ENCODE data around the gene GLRX.
"Not testable (repeated sequence)": the region's sequence is repeated elsewhere in the genome, so short reads cannot be mapped to it uniquely, and the experiment has no call there.

Gene GLRX

GRCh38 chr5:95851141-95851540 lies 28.6 kb upstream of the GLRX start:
- not testable (repeated sequence) for DNase-seq

DNA sequence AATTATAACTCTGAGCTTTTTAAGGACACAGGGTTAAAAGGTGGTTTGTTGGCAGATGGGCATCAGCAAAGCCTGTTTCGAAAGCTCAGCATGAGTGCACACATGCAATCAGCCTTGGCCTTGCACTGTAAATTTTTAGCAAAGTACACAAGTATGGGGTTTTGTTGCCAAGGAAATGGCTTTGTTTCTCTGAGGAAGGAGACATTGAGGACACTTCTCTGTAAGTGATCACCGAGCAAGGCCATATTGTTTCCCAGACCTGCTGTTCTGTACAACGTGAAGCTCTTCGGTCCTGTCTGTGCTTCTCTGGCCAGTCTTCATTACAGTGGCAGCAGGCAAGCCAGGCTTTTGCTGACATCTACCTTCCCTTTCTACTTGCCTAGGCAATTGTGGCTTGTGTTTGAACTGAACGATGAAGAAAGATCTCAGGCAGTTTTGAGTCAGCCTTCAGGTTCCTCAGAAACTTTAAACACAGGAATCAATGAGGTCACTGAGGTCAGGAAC lies 27.9 kb upstream of the GLRX start:
- peak; percentile 41 for DNase-seq

GRCh38 chr5:95848701-95849100 lies 26.2 kb upstream of the GLRX start:
- DNase-seq = no peak

- DNase-seq = no peak
Observed at GRCh38 chr5:95847261-95847592, 24.7 kb upstream of the GLRX start.

- DNase-seq = peak; percentile 77
Observed at GRCh38 chr5:95846554-95847260, 24.2 kb upstream of the GLRX start.

DNA sequence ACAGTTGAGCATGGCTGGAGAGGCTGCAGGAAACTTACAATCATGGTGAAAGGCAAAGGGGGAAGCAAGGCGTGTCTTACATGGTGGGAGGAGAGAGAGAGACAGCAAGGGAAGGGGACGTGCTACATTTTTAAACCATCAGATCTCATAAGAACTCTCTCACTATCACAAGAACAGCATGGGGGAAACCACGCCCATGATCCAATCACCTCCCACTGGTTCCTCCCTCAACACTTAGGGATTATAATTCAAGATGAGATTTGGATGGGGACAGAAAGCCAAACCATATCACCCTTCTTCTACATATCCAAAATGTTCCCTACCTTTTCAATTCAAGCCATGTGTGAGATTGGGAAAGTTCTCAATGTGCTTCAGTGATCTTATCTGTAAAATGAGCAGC lies 22.9 kb upstream of the GLRX start:
- DNase-seq = no peak

DNA sequence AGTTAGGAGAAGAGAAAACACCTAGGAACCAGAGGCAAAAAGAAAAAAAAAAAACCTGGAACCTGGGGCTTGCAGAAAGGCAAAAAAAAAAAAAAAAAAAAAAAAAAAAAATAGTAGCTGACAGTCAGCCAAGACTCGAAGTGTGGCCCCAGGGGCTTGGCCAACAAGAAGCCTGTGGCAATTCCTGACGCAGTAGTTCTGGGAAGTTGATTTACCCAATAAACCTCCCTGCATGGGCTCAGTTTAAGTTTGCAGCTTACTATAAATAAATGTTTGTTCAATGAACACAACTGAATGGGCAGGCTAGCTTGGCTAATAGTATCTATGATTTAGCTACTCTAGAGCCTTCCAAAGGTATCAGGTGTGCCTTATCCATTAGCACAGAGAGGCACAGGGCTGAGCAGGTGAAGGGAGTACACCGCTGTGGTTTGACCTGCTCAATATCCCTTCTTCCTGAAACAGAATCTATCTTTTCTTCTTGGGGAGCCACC lies 21.3 kb upstream of the GLRX start:
- no peak for DNase-seq

DNA sequence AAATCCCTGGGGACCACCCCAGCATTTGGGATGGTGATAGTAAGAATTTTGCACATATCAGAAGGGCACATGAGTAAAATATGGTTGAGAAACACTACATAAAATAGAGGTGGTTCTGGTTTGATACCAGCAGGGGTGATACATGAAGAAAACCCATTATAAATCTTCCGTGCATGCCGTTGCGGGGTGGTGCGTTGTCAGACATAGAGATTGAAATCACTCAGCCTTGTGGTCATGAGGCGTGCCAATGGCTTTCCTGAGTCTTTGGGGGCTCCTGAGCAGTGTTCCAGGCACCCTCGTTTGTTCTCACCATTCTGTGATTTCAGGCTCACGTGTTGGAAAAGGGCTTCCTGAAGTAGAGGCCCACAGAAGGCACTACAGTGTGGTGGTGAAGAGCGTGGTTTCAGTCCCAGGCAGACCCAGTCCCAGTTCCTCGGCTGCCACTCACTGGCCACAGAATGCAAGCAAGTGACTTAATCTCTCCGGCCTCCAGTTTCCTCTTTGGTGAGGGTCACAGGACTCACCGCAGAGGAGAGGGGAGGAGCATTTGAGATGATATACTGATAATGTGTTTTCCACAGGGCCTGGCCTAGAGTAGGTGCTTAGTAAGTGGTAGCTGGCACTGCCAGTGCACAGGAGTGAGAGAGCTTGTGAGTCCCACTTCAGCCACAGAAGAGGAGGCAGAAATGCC lies 20.5 kb upstream of the GLRX start:
- peak; percentile 91 for DNase-seq

- no peak for DNase-seq
Observed at GRCh38 chr5:95841914-95842812, 19.6 kb upstream of the GLRX start.

DNA sequence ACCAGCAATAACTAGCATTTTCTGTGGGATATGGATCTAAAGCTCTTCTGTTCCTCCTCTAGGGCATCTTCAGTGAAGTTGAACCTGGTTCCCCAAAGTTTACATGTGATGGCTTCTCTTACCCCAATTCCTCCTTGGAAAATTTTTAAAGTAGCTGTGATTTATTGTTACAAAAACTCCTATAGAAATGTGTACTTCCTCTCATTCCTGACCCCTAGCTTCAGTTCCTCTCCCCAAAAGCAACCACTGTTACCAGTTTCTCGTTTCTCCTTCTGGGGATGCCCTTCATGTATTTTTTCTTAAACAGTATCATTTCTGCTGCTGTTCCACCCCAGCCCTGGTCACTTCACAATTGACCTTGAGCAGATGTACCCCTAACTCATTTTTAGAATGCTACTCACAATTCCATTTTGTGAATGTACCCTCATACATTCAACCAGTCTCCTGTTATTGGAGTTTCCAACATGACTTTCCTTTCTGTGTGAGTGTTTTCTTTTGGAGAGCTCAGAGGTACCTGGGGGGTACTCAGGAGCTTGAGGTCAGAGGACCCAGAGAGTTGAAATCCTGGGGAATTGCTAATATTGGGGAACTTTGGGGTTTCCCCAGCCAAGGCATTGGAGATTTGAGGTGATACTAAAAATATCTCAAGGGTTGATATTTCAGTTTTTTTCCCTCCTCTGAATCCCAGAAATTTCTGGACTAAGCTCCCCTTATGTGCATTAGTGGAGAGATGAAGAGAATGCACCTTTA lies 18.6 kb upstream of the GLRX start:
- no peak for DNase-seq

DNA sequence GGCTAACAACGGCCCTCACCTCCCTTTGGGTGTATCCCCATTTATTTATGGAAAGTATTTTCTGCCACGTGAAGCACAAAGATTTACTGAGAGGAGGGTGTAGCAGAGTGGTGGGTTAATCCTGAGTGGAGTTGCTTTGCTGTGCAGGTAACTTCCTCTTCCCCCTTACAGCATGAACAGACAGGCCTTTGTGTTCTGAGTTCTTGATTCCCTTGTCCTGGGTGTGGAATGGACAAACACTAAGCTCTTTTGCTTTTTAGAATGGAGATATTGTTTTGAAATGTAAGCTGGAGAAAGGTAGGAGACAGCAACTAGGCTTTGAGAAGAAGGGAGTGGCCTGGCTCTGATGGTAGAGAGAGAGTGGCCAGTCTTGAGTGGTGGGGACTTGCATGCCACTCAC lies 17.1 kb upstream of the GLRX start:
- no peak for DNase-seq

DNA sequence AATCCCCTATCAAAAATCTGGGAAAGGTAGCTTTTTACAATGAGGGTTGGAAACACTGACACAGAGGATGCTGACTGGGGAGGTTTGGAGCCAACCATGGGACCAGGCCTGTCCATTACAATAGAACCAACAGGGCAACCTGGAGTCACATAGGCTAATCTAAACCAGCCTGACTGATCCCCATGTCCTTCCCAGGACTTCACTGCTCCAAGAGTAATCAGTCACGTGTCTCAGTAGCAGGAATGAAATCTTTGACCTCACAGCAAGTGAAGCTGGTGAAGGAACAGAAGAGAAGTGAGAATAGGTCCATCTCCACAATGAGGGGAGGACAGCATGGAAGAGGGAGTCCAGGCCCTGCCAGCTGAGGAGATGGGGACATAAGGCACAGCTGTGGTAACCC lies 16.0 kb upstream of the GLRX start:
- DNase-seq = no peak

DNA sequence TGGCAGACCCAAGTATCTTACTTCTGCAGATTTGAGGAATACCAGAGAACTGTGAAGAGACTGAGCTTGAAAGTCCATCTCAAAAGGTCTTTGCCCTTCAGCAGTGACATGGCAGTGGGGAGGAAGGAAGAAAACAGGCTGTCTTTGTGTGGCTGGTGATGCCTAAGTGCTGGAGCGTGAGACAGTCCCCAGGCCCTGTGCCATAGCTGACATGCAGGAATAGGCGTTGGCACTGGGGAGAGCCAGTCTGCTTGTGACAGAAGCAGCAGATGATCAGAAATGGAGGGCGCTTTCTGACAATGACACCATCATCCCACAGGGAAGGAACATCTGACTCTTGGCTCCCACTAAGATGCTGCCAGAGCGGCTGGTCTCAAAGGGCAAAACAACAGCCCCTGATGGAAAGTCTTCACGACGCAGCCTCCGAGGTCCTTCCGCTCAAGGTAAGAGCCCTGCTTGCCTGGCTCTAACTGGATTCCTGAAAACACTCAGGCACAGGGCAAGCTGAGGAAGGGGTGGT lies 15.5 kb upstream of the GLRX start:
- no peak for DNase-seq

- DNase-seq = no peak
Observed at GRCh38 chr5:95837492-95837891, 15.0 kb upstream of the GLRX start.

GRCh38 chr5:95836971-95837370 lies 14.4 kb upstream of the GLRX start:
- not testable (repeated sequence) for DNase-seq

- peak; percentile 47 for DNase-seq
Observed at GRCh38 chr5:95836544-95836943, 14.0 kb upstream of the GLRX start.

DNA sequence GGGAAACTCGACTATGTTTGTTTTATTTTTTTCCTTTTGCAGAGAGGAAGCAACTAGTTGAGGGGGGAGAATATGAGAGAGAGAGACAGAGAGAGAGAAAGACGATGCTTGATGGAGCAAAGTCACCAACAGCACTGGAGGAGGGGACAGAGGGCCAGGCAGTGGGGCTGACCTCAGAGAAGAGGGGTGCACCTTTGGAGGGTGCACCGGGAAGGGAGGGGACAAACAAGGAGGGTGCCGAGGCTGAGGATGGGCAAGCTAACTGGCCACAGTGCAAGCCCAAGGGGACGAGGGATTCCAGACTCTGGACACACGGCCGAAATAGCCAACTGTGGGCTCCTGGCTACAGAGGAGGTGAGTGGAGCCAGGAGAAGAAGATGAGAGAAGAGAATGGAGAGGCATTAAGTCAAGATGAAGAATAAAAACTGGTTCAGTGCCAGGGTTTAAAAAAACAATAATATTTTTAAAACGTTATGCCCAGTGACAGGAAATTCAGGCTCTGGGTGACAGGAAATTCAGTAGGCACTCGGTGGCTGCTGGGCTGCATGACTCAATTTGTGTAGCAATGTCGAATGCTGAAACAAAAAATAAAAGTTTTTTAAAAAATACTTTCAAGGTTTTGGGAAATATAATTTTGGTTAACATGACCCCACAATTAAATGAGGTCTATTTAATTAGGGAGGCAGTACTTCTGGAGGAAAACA lies 13.3 kb upstream of the GLRX start:
- DNase-seq = no peak

- DNase-seq = no peak
Observed at GRCh38 chr5:95832664-95833063, 10.1 kb upstream of the GLRX start.

GRCh38 chr5:95830226-95830625 lies 7.7 kb upstream of the GLRX start:
- no peak for DNase-seq

- DNase-seq = no peak
Observed at GRCh38 chr5:95827892-95828246, 5.3 kb upstream of the GLRX start.

DNA sequence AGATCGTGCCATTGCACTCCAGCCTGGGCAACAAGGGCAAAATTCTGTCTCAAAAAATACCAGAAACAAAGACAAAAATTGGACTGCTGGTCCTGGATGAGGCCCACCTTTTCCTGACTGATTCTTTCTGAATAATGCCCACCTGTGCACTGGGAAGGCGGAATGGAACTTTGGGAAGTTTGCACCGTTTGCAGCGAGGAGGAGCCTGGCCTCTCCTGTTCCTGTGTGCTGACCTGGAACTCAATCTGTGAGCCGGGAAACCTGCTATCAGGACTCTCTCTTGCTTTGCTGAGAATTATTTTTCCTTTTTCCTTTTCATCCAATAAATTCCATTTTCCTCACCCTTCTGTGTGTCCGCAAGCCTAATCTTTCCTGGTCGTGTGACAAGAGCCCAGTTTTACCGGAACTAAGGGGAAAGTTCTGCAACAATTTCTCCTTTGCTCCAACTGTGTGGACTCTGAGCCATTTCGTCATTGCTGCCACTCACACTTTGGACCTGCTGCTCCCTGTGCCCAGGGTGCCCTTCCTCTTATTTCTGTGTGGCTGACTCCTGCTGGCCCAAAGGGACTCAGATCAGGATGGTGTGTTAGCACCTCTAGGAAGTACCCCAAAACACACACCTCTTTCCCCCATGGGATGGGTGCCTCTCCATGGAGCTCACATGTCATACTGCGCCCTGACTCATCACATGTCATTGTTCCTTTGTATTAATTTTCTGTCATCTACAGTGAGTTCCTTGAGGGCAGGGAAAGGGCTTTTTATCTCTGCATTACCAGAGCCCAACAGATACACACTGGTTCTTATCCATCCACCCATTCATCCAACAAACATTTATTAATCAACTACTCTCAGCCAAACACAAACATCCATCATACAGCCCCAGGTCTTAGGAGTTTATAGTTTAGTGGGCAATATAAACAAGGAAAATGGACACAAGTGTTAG lies 4.7 kb upstream of the GLRX start:
- no peak for DNase-seq
